Stimulated activated CD4-positive, alpha-beta T cell treated with anti-CD3 and anti-CD28 coated beads, Interleukin-1b, Interleukin-23, amount 100 ng/mL, for 4 hours (primary cell): ENCODE measurements around the gene CCDC160.
"Not testable (repeated sequence)": the region's sequence is repeated elsewhere in the genome, so short reads cannot be mapped to it uniquely, and the experiment has no call there.

ENCODE experiments used
- DNase-seq, 2 donors: peaks; one replicate each; pipeline ENCODE4 v3.0.0-alpha.2; 2020; ENCODE audit warnings: low read depth in 2 of 2

Gene CCDC160

DNA sequence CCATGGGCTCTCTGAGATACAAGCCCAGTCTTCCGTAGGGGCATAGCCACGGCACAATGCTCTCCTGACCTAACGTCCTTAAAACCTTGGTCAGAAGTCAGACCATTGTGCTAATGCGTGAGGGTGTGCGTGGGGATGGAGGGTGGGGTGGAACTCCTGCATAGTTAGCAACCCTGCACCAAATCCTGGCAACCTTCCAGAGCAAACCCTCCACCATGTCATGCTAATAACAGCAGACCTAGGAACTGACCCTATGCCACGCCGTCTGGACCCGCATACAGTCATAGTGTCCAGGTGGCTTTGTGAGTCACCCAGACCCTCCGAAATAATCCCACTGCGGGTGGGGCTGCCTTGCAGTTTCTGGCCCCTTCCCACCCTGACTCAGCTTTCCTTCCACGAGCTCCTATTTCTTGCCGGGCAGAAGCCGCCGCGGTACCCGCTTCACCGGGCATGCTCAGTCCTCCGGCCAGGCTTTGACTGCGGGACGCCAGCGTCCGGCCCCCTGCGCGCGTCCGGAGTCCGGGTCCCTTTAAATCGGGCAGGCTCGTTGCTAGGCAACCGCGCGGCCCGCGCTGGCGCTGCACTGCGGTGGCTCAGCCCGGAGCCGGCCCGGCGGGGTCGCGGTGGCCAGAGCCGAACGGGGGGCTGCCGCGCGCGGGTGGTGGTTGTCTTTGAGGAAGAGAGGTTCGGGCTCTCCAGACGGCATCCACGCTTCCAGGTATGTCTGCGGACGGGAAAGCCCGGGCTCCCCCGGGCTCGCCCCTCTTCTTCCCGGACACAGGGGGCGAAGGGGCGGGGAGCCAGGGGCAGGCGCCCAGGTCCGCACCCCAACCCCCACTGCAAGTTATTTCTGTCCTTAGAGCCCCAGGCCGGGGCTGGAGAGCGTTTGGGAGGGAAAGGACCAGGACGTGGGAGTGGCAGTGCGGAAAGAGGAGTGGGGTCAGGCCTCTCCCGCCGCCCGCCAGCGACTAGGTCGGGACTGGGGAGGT, at the start of gene CCDC160:
Gene CCDC160, plus strand, starts transcription at position 557 of the 989 bp plus-strand sequence. CDS start 7,619 bp downstream, outside the sequence.
- DNase-seq: no peak

DNA sequence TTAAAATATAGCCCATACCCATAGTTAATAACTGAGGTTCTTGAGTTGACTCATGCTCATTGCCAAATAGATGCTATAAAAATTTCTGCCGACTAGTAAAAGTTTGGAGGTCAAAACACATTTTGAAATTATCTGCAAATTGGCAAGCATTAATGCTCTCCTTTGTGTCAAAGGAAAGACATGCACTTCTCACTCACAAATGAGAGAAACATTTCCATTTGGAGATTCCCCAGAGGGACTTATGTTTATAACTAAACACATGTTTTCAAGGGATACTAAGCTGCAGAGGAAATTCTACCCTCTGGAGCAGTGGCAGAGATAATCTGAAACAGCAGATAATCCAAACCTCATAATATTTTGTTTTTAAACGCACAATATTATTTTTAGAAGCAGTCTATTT, 45.7 kb upstream of the CCDC160 start:
- DNase-seq: no peak

DNA sequence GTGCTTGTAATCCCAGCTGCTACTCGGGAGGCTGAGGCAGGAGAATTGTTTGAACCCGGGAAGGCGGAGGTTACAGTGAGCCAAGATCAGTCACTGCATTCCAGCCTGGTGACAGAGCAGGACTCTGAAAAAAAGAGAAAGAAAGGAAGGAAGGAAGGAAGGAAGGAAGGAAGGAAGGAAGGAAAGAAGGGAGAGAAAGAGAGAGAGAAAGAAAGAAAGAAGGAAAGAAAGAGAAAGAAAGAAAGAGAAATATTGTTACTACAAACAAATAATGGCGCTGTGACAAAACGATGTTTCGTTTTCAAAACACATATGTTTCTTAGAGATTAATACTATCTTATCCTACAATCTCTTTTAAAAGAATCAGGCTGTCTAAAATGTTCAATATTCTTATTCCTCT, 42.1 kb upstream of the CCDC160 start:
- no peak for DNase-seq

DNA sequence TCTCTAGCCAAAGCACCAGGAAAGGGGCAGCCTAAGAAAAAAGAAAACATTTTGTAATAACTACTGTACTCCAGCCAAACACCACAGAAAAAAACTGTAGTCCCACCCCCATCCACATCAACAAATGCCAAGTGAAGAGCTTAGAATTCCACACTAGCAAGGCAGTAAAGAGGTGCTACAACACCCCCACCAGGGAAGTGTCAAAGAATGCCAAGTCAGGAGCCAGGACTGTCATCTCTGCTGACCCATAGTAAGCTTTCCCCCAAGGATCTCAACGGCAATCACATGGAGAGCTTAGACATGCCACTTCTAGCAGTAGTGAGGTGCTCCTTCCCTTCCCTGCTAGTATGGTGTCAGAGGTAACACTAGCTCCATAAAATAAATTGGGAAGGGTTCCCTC, 34.4 kb upstream of the CCDC160 start:
- DNase-seq: no peak

DNA sequence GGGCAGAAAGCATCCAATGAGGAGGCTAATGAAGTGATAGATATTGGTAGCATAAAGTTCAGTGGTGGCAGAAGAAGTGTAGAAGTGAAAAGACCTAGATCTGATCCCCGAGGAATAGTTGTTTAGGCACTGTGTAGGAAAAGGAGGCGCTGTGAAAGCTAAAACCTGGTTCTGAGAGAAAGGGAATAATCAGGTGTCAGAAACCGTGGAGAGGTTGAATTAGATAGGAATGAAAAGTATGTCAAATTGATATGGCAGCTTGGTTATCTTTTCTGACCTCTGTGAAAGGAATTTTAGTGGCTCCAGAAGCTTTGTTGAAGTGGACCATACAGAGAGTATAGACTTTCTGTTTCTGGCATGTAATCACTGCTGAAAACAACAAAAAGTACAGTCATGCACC, 30.8 kb upstream of the CCDC160 start:
- no peak for DNase-seq

DNA sequence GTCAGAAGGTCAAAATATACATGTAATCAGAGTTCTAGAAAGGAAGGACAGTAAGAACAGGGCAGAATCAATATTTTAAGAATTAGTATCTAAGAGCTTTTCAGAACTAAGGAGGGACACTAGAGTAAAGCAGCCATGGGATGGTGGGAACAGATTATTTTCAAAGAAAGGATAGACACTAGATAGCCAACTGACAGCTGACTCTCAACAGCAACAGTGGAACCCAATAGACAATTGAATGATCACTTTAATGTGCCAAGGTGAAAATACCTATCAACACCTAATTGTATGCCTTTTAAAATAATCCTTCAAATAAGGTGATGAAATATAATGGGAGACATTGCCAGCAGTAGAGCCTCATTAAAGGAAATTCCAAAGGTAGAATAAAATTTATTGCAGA, 26.5 kb upstream of the CCDC160 start:
- DNase-seq: no peak

DNA sequence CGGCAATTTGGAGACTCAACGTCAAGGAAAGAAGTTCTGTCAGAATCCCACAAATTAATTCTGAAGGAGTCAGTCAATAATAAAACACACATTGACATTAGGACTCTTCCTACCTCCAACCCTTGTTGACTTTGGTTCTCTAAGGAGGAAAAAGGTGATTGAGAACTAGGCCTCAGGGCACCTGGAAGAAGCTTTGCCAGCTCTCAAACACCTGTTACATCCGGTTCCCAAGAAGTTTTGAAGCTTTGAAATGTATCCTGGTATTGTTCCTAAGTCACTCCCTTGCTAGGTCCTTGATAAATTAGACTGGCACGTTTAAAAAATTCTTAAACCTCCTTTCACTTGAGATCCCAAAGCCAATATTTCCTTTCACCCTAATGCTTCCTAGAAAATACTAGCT, 1.7 kb upstream of the CCDC160 start:
- DNase-seq: no peak

DNA sequence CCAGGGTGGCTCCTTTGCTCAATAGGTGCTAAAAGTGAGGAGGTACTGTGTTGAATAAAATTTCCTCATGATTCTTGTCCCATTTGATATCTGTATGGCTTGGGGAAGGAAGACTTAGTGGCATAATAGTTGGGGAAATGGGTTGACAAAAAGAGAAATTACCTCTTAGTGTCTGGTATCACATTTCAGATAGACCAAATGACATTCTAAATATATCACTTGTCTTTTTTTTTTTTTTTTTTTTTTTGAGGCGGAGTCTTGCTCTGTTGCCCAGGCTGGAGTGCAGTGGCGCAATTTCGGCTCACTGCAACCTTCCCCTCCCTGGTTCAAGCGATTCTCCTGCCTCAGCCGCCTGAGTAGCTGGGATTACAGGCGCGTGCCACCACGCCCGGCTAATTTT, 1.2 kb downstream of the CCDC160 start:
- not testable (repeated sequence) for DNase-seq

DNA sequence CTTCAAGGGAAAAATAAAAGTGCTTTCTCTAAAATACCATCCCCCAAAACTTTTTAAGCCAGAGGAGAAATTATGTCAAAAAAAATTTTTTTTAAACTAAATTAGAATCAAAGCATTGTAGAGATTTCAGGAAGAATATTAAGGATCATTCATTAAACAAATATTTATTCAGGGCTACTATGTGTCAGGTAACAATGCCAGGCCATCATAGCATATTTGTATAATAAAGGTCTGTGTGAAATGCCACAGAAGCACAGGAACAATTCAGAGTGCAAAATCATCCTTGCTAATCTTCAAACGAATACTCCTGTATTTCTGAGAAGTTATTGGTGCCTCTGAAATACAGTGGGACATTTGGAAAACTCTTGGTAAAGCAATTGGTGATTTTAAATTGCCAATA, 2.0 kb downstream of the CCDC160 start:
- no peak for DNase-seq

DNA sequence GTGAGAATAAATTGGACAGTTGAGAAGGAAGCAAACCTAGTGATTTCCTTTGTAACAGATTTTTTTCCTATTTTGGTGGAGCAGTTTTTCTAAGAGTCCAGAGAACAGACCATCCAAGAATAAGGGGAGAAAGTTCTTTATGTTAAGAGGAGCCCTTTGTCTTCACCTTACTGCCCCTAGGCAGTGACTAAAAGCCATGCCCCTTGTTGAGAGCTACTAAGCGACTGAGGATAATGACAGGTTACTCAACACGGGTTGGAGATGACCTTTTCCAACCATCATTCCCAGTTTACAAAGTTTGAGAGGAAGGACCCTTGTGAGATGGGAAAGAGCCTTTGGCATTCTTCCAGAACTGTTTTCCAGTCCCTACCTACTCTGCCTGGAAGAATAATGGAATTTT, 3.2 kb downstream of the CCDC160 start:
- no peak for DNase-seq

DNA sequence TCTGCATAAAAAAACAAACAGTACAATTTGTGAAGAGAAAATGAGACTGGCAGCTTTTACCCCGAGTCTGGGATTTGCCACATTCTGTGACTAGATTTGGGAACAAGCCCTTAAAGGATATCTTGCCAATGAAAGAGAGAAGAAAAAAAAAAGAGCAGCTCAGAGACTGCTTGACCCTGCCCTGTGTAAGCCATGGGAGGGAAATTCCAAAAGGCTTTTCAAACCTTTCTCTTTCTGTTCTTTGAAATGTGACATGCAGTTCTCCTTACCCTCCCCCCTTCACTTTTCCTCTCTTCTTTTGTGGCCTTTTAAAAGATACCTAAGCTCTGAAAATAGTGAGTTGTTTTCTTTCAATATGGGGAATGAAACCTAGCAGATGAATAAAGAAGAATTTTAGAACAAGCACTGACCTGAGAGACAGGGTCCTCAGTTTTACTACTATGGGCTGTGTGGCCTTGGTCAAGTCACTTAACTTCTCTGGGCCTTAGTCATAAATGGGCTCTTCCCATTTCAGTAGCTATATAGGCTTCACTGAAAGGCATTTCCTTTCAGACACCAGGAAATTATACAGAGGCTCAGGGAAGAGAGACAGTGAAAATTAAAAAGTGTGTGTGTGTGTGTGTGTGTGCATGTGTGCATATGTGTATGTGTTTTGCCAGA, 5.1 kb downstream of the CCDC160 start:
- DNase-seq: no peak

DNA sequence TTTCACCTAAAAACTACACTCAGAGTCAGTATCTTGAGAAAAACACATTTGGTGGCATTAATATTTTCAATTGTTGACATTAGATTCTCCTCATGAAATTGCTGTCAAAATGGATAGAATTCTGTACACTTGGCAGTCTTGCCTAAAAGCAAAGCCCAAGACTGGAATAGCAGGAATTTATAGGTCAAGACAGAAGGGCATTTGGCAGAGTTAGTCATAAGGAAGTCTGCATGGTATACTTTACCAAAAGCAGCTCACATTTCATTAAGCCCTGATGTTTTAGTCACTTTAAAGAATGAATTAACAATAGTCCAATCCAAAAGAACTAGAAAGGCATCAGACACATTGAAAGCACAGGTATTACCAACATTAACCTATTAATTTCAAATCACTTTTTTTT, 7.1 kb downstream of the CCDC160 start:
- DNase-seq: no peak

DNA sequence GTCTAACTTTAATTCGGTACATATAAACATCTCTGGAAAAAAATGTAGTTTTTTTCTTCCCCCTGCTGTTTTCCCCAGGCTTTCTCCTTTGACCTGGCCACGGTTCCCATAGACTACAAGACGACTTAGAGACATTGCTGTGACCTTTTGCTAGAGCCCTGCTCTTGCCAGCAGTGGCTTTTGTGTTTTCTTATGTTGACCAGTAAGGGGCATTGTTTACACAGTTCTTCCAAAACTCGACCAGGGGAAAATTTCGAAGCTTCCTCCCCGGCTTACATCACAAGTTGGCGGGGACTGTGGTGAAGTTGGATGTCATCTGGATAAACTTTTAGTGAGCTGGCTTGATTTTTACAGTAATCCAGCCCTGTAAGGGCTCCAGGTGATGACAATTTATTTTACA, 9.3 kb downstream of the CCDC160 start:
- DNase-seq: no peak

DNA sequence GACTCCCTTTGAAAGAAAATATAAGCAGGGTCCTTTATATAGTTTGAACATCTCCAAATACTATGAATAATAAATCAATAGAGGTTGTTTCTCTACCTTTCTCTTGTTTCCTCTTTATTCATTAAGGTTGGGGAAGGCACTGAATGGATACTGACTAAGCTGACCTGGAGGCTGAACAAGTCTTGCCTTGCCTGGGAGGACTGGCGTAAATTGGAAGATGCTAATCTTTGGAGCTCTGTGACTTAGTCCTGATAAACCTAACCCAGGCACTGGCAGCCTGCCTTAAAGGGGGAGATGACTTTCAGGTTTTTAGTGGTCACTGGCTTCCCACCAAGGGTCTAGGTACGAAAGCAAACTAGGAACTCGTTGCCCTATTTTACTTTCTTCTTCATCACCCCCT, 10.5 kb downstream of the CCDC160 start:
- DNase-seq: no peak

DNA sequence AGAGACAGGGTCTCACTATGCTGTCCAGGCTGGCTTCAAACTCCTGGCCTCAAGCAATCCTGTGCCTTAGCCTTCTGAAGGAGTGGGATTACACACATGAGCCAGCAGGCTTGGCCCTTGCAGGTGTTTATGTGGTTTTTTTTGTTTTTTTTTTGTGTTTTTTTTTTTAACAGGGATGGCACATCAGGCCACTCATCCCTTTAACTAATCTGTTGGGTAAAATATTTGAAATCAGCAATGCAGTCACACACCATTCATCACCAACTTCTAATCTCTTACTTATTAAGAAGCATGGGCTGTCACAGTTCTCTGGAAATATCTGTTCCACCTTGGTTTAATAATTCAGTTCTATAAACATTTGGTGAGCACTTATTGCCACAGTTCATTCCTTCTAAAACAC, 12.3 kb downstream of the CCDC160 start:
- no peak for DNase-seq

DNA sequence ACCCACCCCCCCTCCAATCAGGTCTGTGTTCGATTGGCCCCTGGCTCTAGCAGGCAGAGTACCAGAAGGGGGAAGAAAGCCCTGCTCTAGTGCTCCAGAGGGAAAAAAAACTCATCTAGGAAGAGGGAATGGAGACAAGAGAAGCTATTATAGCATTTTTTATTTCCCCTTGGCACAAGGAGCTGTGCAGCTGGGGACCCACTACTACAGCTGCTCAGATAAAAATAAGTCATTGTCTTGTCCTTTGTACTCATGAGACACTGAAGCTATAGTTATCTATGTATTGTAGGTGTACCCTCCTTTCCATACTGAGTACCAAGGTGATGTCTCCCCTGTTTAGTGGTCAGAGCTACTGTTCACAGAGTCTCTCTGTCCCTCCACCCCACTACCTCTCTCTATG, 14.3 kb downstream of the CCDC160 start:
- no peak for DNase-seq

DNA sequence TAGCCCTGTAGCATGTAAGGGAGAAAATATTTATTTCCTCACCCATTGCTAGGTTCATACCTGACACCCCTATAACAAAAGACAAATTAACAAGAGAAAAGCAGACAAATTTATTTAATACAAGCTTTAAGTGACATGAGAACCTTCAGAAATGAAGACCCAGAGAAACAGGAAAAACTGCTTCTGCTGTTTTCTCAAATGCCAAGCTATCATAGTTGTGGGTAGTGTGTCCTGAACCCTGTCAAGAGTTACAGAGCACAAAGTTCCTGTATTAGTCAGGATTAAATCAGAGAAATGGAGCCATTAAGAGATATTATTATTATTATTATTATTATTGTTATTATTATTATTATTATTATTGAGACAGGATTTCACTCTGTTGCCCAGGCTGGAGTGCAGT, 17.5 kb downstream of the CCDC160 start:
- no peak for DNase-seq

DNA sequence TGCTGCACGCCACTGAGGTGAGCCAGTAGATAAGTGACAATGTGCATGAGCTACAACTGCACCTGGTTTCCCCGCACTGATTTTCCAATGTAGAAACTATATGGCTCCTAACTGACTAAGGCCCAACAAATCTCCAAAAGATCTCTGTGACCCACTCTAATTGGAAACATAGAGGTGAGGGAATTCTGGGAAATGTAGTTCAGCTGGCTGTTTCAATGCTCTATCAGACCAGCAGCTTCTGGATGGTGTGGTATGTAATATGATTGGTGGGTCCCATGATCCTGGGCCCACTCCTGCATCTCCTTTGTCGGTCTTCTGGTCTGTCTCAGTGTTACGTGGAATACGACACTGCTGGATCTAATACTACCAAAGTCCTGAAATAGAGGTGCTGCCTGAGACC, 18.6 kb downstream of the CCDC160 start:
- DNase-seq: no peak

DNA sequence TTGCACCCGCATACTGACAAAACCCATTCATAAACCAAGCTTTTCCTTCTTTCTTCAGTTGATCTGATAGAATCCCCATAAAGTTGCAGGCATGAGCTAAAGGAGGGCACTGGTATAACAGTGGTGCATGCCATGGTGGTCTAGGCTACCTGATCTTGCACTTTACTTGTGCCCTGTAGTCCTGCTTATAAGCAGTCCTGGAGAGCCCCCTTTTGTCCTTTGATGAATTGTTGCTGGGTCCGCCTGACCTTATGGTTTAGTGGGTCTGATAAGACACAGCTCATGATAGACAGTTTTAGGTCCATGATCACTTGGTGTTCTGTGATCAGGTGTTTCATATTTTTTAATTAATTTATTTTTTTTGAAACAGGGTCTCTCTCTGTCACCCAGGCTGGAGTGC, 19.7 kb downstream of the CCDC160 start:
- no peak for DNase-seq

DNA sequence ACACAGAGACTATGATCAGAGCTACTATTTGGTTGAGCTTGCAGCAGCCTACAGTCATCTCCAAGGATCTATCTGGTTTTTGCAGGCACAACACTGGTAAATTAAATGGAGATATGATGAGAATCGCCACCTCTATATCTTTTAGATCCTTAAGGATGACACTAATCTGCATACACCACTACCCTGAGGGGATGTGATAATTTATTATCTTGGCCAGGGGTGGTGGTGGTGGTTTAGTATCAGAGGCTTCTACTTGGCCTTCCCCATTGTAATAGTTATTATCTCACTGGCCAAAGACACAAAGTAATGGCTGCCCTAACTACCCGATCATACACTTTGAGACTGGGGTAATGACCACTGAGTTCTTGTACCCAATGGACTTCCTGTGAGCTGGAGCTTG, 21.2 kb downstream of the CCDC160 start:
- DNase-seq: no peak

DNA sequence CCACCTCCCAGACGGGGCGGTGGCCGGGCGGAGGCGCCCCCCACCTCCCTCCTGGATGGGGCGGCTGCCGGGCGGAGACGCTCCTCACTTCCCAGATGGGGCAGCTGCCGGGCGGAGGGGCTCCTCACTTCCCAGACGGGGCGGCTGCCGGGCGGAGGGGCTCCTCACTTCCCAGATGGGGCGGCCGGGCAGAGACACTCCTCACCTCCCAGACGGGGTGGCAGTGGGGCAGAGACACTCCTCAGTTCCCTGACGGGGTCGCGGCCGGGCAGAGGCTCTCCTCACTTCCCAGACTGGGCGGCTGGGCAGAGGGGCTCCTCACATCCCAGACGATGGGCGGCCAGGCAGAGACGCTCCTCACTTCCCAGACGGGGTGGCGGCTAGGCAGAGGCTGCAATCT, 49.0 kb downstream of the CCDC160 start:
- not testable (repeated sequence) for DNase-seq

DNA sequence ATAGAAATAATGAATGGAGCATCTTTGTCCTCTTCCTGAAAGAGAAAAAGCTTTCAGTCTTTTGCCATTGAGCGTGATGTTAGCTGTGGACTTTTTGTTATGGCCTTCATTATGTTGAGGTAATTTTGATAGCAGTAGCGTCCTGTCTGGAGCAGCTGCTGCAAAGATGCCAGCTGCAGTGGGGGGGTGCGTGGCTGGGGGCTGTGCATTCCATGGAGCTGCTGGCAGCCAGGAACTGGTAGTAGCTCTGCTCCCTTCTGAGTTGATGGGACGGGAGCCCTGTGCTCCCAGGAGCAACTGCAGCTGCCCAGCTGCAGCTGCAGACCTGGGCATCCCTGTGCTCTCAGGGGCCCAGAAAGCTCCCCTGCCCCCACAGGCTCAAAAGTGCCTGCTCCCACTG, 50.4 kb downstream of the CCDC160 start:
- no peak for DNase-seq

DNA sequence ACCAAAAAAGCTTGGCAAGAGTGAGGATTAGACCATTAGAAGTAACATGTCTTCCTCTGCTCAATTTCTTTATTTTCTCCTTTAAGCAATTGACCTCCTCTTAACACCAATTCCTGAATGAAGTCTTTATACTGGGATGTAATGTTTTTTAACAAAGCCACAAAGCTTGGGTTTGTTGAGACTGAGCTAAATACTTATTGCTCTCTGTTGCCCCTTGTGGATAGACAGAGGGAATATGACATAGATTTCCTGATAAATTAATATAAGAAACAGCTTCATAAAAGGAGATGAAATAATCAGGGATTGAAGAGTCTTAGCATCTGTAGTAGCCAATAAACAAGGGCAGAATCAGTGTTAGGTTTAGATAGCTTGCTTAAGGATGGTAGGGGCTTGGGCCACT, 57.6 kb downstream of the CCDC160 start:
- DNase-seq: no peak
